AG08395 (cell line): ENCODE data around the gene TEK.
A peak's percentile ranks its signal among the peaks of the same experiment; 100 is the strongest.
"Not testable (repeated sequence)": the region's sequence is repeated elsewhere in the genome, so short reads cannot be mapped to it uniquely, and the experiment has no call there.

Source experiments
- DNase-seq: peaks from one replicate; pipeline ENCODE4 v3.0.0; 2012; ENCODE audit warnings: mixed read lengths, low spot score

TEK gene

DNA sequence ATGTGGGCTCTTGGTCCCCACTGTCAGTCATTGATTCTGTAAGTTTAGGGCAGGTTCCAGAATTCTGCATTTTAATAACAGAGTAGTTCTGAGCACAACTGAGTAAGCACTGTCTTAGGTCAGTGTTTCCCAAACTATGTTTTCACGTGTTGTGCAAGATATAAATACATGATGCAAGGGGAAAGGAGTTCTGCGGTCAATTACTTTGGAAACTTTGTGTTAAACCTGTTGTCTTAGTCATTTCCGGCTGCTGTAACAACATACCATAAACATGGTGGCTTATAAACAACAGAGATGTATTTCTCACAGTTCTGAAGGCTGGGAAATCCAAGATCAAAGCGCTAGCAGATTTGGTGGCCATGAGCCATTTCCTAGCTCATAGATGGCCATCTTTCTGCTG, 118.2 kb downstream of the TEK start:
- DNase-seq = no peak

GRCh38 chr9:27239648-27240047, 130.6 kb downstream of the TEK start:
- not testable (repeated sequence) for DNase-seq

DNA sequence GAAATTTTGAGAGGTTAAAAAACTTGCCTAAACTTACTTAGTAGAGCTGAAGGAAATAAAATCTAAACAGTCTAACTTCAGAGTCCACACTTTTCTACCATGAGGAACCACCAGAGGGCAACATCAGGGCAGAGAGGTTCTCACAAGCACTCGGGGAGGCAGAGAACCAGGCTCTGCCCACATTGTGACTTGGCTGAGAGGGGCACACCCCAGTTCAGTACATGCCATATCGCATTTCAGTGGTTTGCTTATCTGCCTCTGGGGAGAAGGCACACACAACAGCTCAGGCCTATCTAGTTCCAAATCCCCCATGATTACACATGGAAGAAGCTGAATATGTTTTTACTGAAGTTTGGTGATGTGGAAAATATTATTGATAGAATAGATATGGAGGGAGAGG, 138.7 kb downstream of the TEK start:
- peak; percentile 63 for DNase-seq

GRCh38 chr9:27248702-27249101, 139.7 kb downstream of the TEK start:
- peak; percentile 21 for DNase-seq

DNA sequence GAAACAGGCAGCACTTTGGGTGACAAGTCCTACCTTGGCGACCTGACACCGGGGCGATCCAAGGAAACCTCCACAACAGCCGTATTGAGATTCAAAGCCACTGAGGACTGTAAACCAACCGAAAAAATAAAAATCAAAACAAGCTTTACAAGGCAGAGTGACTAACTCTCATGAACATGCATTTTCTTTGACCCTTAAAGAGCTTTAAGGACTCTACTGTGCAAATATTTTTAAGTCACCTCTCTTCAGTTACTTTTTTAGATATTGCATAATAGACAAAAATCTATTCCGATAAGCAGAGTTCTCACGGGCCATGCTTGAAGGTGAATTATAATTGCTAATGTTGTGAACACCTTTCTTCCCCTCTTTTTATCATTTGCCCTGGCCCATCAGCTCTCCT, 149.6 kb downstream of the TEK start:
- no peak for DNase-seq

DNA sequence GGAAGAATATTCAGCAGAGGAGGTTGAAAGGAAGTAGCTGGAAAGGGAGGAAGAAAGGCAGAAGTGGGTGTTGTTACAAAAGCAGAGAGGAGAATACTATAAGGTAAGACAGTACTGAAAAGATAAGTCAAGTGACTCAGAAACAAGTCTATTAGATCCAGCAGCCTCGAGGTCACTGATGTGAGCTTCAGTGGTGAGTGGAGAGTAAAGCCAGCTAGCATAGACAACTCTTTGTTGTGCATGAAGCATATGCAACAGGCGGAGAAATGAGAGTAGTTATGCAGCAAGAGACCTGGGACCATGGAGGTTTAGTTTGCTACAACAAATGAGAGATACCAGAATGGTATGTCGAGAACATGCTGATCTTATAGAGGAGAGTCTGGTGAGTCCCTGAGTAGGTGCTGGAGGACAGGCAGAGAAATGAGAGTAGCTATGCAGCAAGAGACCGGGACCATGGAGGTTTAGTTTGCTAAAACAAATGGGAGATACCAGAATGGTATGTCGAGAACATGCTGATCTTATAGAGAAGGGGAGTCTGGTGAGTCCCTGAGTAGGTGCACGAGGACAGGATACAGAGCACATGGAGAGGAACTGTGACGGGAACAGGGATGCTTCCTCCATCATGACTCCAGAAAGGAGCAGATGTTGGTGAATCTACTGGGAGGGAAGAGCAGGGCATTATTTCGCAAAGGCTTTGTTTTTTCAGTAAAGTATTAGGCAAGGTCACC, 151.9 kb downstream of the TEK start:
- DNase-seq = no peak

DNA sequence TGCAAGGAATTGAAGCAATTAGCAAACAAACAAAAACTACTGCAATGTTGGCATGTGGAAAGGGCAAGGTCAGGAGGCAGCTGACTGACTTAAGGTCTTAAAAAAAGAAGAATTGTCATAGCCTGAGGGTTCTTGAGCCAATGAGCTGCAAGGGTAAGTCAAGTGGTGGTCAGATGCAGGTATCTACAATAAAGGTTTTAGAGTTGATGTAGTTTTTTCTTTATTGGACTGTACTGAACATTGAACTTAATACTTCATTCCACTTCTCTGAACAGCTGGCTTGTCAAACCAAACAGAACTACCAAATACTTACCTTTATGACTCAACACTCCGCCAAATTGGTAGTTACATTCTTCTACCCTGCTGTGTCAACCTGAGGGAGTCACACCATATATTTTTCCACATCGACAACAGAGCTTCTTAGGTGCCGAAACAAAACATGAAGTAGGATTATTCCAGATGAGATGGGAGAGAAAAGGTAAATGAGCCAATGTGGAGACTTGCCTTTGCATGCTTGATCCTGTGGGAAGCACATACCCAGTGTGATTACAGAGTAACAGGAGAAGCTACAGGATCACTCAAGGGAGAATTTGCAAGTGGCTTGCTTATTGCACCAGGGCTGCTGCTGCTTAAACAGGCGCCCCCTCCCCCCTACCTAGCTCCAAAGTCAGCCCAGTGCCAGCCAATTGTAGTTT, 152.6 kb downstream of the TEK start:
- no peak for DNase-seq

GRCh38 chr9:27272103-27272502, 163.1 kb downstream of the TEK start:
- no peak for DNase-seq

GRCh38 chr9:27273186-27273585, 164.2 kb downstream of the TEK start:
- no peak for DNase-seq

GRCh38 chr9:27276193-27277030, 167.4 kb downstream of the TEK start:
- peak; percentile 56 for DNase-seq

DNA sequence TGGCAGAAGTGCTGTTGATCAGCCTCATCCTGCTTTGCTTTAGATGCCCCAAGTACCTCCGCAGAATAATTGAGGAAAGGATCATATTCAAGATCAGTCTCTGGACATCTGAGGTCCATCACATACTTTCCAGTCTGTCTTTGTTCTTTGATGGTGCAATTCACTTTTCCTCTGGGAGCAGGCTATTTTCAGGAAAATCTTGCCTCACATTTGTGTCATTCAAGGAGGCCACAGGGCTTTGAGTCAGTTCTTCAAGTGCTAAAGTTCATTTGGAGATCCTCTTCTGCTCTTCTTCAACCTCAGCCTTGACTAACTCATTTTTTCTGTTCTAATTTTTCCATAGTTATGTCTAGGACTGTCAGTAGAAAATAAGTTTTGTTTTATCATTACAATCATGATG, 169.3 kb downstream of the TEK start:
- no peak for DNase-seq

GRCh38 chr9:27279611-27280010, 170.6 kb downstream of the TEK start:
- no peak for DNase-seq
